Measurements from ENCODE around the gene NRG2. TPM values are rescaled to one million over a fixed set of nuclear protein-coding genes. Genes with fewer than 3 reads are reported as not detected.

Gene NRG2
- total and polyA plus RNA-seq, 2 of the 4 experiments (the other 2 are of a cell fraction), result 0.18 TPM; not detected in 1

- BruUV-seq (replicated peaks), result no TSS peak
- Histone ChIP-seq H2AK9ac (replicated peaks; ENCODE audit: low read depth, low read length, poor library complexity) (no peak overlapping the region), H4K8ac (ENCODE audit: low read depth in 2 of 2, low read length in 2 of 2) (no peak overlapping the region), H3K27ac (ENCODE audit: insufficient read depth, low read length) (no peak overlapping the region), H3K14ac (replicated peaks; ENCODE audit: low read depth, low read length) (no peak overlapping the region), H3K4me3 (ENCODE audit: insufficient read depth, low read depth, low read length) (no peak overlapping the region), H3K4ac (ENCODE audit: low read depth, low read length) (no peak overlapping the region), H3K4me1 (ENCODE audit: control insufficient read depth, insufficient read depth, low read length) (no peaks in the 10 kb centered on the region), H3K27me3 (ENCODE audit: control insufficient read depth, insufficient read depth, low read length) (peaks cover 34% of the 10 kb centered on the region), H2AK5ac (ENCODE audit: low read depth, low read length) (no peak overlapping the region), H4K91ac (ENCODE audit: insufficient read depth, low read depth, low read length) (no peak overlapping the region), H3K9me1 (ENCODE audit: insufficient read depth, low read length) (no peaks in the 10 kb centered on the region), H3K23ac (ENCODE audit: low read depth, low read length) (no peak overlapping the region), H2BK120ac (ENCODE audit: low read depth, low read length) (no peak overlapping the region), H3K18ac (ENCODE audit: low read depth, low read length) (no peak overlapping the region), H2BK5ac (ENCODE audit: low read depth, low read length, poor library complexity, severe bottlenecking) (no peak overlapping the region), H4K5ac (ENCODE audit: low read depth, low read length) (no peak overlapping the region), H4K20me1 (ENCODE audit: insufficient read depth, low read length) (no peaks in the 10 kb centered on the region), H2BK15ac (ENCODE audit: low read depth, low read length) (no peak overlapping the region), H3K4me2 (ENCODE audit: low read depth, low read length) (no peak overlapping the region), H2BK20ac (ENCODE audit: low read depth, low read length) (no peak overlapping the region), H3K9ac (ENCODE audit: low read depth, low read length) (no peak overlapping the region), H3K79me1 (ENCODE audit: low read depth in 1 of 2, low read length in 2 of 2) (no peaks in the 10 kb centered on the region), H2AFZ (replicated peaks; ENCODE audit: low read length, poor library complexity) (no peak overlapping the region), H3K56ac (ENCODE audit: extremely low read depth, insufficient read depth, low read length) (no peak overlapping the region), H3K9me3 (ENCODE audit: control insufficient read depth, insufficient read depth, low read length) (no peaks in the 10 kb centered on the region), H3K36me3 (ENCODE audit: control insufficient read depth, insufficient read depth, low read length) (no peaks in the 10 kb centered on the region)
- ATAC-seq (ENCODE audit: low read depth), result no peak
- TF ChIP-seq, protein P1, sequence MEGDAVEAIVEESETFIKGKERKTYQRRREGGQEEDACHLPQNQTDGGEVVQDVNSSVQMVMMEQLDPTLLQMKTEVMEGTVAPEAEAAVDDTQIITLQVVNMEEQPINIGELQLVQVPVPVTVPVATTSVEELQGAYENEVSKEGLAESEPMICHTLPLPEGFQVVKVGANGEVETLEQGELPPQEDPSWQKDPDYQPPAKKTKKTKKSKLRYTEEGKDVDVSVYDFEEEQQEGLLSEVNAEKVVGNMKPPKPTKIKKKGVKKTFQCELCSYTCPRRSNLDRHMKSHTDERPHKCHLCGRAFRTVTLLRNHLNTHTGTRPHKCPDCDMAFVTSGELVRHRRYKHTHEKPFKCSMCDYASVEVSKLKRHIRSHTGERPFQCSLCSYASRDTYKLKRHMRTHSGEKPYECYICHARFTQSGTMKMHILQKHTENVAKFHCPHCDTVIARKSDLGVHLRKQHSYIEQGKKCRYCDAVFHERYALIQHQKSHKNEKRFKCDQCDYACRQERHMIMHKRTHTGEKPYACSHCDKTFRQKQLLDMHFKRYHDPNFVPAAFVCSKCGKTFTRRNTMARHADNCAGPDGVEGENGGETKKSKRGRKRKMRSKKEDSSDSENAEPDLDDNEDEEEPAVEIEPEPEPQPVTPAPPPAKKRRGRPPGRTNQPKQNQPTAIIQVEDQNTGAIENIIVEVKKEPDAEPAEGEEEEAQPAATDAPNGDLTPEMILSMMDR (conservative IDR thresholded peaks at IDR 0.05; ENCODE audit: low read depth, low read length), result no peak
- no peak for TF ChIP-seq USF2 (IDR thresholded peaks at IDR 0.05; ENCODE audit: low read depth, low read length)
- no peak for TF ChIP-seq MXI1 (IDR thresholded peaks at IDR 0.05; ENCODE audit: borderline replicate concordance, low read depth, low read length)
- no peak for TF ChIP-seq MAZ (IDR thresholded peaks at IDR 0.05; ENCODE audit: borderline replicate concordance, low read depth, low read length)
- no peak for TF ChIP-seq CHD1 (IDR thresholded peaks at IDR 0.05; ENCODE audit: low read depth, low read length)
- no peak for TF ChIP-seq BHLHE40 (IDR thresholded peaks at IDR 0.05; ENCODE audit: low read depth, low read length)
- TF ChIP-seq, protein P2, sequence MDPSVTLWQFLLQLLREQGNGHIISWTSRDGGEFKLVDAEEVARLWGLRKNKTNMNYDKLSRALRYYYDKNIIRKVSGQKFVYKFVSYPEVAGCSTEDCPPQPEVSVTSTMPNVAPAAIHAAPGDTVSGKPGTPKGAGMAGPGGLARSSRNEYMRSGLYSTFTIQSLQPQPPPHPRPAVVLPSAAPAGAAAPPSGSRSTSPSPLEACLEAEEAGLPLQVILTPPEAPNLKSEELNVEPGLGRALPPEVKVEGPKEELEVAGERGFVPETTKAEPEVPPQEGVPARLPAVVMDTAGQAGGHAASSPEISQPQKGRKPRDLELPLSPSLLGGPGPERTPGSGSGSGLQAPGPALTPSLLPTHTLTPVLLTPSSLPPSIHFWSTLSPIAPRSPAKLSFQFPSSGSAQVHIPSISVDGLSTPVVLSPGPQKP (IDR thresholded peaks at IDR 0.05; ENCODE audit: borderline replicate concordance, low read depth, low read length), result no peak
- TF ChIP-seq RFX5 (IDR thresholded peaks at IDR 0.05; ENCODE audit: low read depth, low read length), result no peak
- TF ChIP-seq NFE2L2 (IDR thresholded peaks at IDR 0.05; ENCODE audit: low read depth, low read length), result no peak
- no peak for TF ChIP-seq RAD21 (IDR thresholded peaks at IDR 0.05; ENCODE audit: low read length)
- TF ChIP-seq RCOR1 (IDR thresholded peaks at IDR 0.05; ENCODE audit: insufficient replicate concordance, low read length), result no peak
- TF ChIP-seq FOS (IDR thresholded peaks at IDR 0.05; ENCODE audit: low read depth, low read length), result no peak
- TF ChIP-seq MAFK (IDR thresholded peaks at IDR 0.05; ENCODE audit: low read depth, low read length), result no peak
- no peak for TF ChIP-seq SMC3 (IDR thresholded peaks at IDR 0.05; ENCODE audit: low read depth, low read length)
- no peak for TF ChIP-seq CEBPB (IDR thresholded peaks at IDR 0.05; ENCODE audit: low read depth, low read length)
- no peak for TF ChIP-seq POLR2A (IDR thresholded peaks at IDR 0.05; ENCODE audit: low read depth, low read length)
- WGBS, 2 experiments (ENCODE audit: extremely low coverage in 2 of 2, insufficient read length in 1 of 2), result no CpG with 5 or more reads among the region's 2 CpGs
- POLR2A ChIA-PET (ENCODE audit: unreplicated experiment), result no interaction called here
- intact Hi-C loops (cut with micrococcal nuclease) (no loop called here), dilution Hi-C loops (cut with HindIII; ENCODE audit: low sequenced_read_pairs, unreplicated experiment) (no loop called here), in situ Hi-C loops (cut with MboI; ENCODE audit: low sequenced_read_pairs) (no loop called here)
- DNase-seq, result no peak
- CTCF ChIA-PET, result no interaction called here
Observed at GRCh38 chr5:140007311-140007710, 35.8 kb downstream of the NRG2 start.

Data from IMR-90 (cell line).